Activated B cell treated with CpG ODN at 0.5 μM for 24 hours (primary cell): ENCODE measurements around the gene RIMBP2. TPM values are rescaled to one million over a fixed set of nuclear protein-coding genes. Genes with fewer than 3 reads are reported as not detected.

Experiments
- ATAC-seq: fragments of 200-7000 bp; cut with Tn5 transposase; one replicate; pipeline ENCODE4 v1.10.0; 2021; ENCODE audit warnings: low read depth, mild to moderate bottlenecking, moderate library complexity
- CTCF ChIA-PET: fragments of 350-600 bp; sonication (Branson Sonifier 250); formaldehyde crosslinking; loops from one replicate; lab custom pipeline; 2021; ENCODE audit warnings: antibody characterized with exemption; lab: Charles Lee
- POLR2A ChIA-PET: fragments of 350-600 bp; sonication (Branson Sonifier 250); formaldehyde crosslinking; loops from one replicate; lab custom pipeline; 2021; ENCODE audit warnings: antibody characterized with exemption; lab: Charles Lee
- DNase-seq: peaks from one replicate; pipeline ENCODE4 v3.0.0; 2022
- H3K27ac Mint-ChIP-seq: one replicate; pipeline ENCODE4 v1.8.0; 2020; ENCODE audit warnings: mixed read lengths
- H3K27me3 Mint-ChIP-seq: one replicate; pipeline ENCODE4 v1.8.0; 2021; ENCODE audit warnings: mixed read lengths
- H3K36me3 Mint-ChIP-seq: one replicate; pipeline ENCODE4 v1.8.0; 2021; ENCODE audit warnings: low read depth, mixed read lengths
- H3K4me1 Mint-ChIP-seq: one replicate; pipeline ENCODE4 v1.8.0; 2021; ENCODE audit warnings: mixed read lengths
- H3K4me3 Mint-ChIP-seq: one replicate; pipeline ENCODE4 v1.8.0; 2020; ENCODE audit warnings: mild to moderate bottlenecking, mixed read lengths
- H3K9me3 Mint-ChIP-seq: one replicate; pipeline ENCODE4 v1.8.0; 2020; ENCODE audit warnings: mixed read lengths
- intact Hi-C: fragments of 100-400 bp; cut with micrococcal nuclease; formaldehyde crosslinking; loops from one replicate; pipeline ENCODE4 v1.15.1; 2024
- total RNA-seq: library from RNA; stranded (reverse); gene quantifications from 2 replicates; pipeline ENCODE4 v1.2.3, GENCODE V29; 2022
- TF ChIP-seq, protein P1 (sequence below): fragments of 200-600 bp; IDR thresholded peaks from one replicate; pipeline ENCODE4 v1.8.0; 2022; ENCODE audit warnings: antibody characterized with exemption, mild to moderate bottlenecking

The RIMBP2 gene
- total RNA-seq, 1 donor from 2014 or later: not detected

DNA sequence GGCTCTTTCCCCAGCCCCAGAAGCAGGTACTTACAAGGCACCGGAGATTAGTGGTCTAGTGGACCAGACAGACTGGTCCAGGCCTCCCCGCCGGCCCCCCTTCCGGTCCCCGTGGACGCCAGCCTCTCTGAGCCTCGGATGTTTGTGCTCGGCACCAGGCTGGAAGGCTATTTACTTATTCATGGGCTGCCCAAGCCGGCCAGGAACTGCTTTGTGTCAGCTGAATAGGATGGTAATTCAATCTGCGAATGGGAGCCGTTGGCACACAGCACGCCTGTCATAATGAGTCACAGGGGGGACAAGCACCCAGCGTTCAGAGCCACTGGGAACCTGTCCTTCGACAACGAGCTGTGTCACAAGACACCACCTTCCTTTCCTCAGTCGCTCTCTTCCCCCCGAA, 82.3 kb downstream of the RIMBP2 start:
- ATAC-seq (no peak), DNase-seq (no peak)
- CTCF ChIA-PET: no interaction called here
- POLR2A ChIA-PET: no interaction called here
- TF ChIP-seq, protein P1, sequence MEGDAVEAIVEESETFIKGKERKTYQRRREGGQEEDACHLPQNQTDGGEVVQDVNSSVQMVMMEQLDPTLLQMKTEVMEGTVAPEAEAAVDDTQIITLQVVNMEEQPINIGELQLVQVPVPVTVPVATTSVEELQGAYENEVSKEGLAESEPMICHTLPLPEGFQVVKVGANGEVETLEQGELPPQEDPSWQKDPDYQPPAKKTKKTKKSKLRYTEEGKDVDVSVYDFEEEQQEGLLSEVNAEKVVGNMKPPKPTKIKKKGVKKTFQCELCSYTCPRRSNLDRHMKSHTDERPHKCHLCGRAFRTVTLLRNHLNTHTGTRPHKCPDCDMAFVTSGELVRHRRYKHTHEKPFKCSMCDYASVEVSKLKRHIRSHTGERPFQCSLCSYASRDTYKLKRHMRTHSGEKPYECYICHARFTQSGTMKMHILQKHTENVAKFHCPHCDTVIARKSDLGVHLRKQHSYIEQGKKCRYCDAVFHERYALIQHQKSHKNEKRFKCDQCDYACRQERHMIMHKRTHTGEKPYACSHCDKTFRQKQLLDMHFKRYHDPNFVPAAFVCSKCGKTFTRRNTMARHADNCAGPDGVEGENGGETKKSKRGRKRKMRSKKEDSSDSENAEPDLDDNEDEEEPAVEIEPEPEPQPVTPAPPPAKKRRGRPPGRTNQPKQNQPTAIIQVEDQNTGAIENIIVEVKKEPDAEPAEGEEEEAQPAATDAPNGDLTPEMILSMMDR: no peak
- Mint-ChIP-seq H3K27me3 (no peaks in the 10 kb centered on the region), H3K27ac (no peak overlapping the region), H3K36me3 (no peaks in the 10 kb centered on the region), H3K4me1 (no peaks in the 10 kb centered on the region), H3K4me3 (no peak overlapping the region), H3K9me3 (no peaks in the 10 kb centered on the region)
- intact Hi-C loops: no loop called here

DNA sequence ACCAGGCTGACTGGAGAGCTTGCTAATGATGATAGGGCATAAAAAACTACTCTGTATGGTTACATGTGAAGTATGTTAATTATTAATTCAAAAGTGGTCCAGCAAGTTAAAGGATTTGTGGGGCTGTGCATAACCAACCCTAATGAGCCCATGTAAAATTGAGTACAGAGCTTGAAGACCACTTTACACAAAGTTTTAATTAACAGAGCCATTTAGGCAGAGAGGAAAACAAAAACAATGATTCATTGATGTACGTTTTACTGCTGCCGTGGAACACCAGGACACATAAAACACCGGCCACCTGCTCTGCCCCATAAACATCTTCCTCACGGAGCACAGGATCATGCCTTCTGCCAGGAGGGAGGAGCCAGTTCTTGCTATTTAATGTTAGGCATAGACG, 83.5 kb downstream of the RIMBP2 start:
- ChIA-PET CTCF (no interaction called here), POLR2A (no interaction called here)
- Mint-ChIP-seq H3K36me3 (no peaks in the 10 kb centered on the region), H3K27ac (no peak overlapping the region), H3K27me3 (no peaks in the 10 kb centered on the region), H3K9me3 (no peaks in the 10 kb centered on the region), H3K4me1 (no peaks in the 10 kb centered on the region), H3K4me3 (no peak overlapping the region)
- TF ChIP-seq, protein P1: no peak
- DNase-seq (no peak), ATAC-seq (no peak)
- intact Hi-C loops: no loop called here

DNA sequence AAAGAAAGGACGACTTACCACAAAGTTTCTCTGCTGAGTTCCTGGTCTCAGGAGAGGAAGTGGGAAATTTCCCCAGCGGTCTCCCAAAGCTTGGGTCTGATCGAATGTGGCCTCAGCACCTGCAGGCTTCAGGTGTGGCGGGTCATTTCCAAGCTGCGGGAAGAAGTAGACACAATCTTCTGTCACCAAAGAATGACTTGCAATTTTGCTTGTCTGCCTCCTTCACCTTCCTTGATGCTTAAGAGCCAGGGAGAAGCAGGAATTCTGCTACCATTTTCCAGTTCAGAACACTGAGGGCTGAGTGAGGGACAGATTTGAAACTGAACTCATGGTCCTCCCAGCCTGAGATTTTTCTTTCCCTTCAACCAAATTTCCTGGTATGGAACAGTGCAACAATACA, 87.8 kb downstream of the RIMBP2 start:
- TF ChIP-seq, protein P1: no peak
- Mint-ChIP-seq H3K4me3 (no peak overlapping the region), H3K4me1 (no peaks in the 10 kb centered on the region), H3K9me3 (no peaks in the 10 kb centered on the region), H3K27me3 (no peaks in the 10 kb centered on the region), H3K27ac (no peak overlapping the region), H3K36me3 (no peaks in the 10 kb centered on the region)
- ChIA-PET POLR2A (no interaction called here), CTCF (no interaction called here)
- DNase-seq (no peak), ATAC-seq (no peak)
- intact Hi-C loops: no loop called here

DNA sequence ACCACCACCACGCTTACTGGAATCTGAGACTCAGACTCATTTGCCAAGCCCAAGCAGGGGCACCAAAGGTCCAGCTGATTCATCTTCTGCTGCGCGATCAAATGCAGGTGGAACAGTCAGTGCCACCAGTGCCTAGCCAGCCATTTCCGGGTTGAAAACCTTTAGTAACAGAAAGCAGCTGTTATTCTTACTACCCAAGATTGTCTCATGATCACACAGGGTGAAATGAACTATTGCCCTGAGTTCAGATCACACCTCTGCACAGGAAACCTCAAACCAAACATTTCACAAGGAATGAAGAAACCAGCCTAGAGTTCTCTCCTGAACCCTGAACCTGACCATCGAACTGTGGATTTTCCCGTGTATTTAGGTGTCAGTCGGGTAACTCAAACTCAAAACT, 88.9 kb downstream of the RIMBP2 start:
- TF ChIP-seq, protein P1: no peak
- Mint-ChIP-seq H3K36me3 (no peaks in the 10 kb centered on the region), H3K9me3 (peaks cover 3% of the 10 kb centered on the region), H3K4me3 (no peak overlapping the region), H3K4me1 (no peaks in the 10 kb centered on the region), H3K27me3 (no peaks in the 10 kb centered on the region), H3K27ac (no peak overlapping the region)
- ATAC-seq (no peak), DNase-seq (no peak)
- ChIA-PET CTCF (no interaction called here), POLR2A (no interaction called here)
- intact Hi-C loops: no loop called here

DNA sequence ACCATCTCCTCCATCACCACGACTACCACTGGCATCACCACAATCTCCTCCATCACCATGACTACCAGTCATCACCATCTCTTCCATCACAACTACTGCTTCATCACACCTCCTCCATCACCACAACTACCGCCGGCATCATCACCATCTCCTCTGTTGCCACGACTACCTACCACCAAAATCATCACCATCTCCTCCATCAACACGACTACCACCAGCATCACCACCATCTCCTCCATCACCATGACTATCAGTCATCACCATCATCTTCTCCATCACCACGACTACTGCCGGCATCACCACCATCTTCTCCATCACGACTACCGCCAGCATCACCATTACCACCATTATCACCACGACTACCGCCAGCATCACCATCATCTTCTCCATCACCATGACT, 89.5 kb downstream of the RIMBP2 start:
- DNase-seq: no peak
- intact Hi-C loops: no loop called here
- H3K9me3 Mint-ChIP-seq: peaks cover 3% of the 10 kb centered on the region
- H3K36me3 Mint-ChIP-seq: no peaks in the 10 kb centered on the region
- CTCF ChIA-PET: no interaction called here
- ATAC-seq: no peak
- TF ChIP-seq, protein P1: no peak
- no peaks in the 10 kb centered on the region for H3K27me3 Mint-ChIP-seq
- no peak overlapping the region for H3K27ac Mint-ChIP-seq
- no peaks in the 10 kb centered on the region for H3K4me1 Mint-ChIP-seq
- no peak overlapping the region for H3K4me3 Mint-ChIP-seq
- POLR2A ChIA-PET: no interaction called here
